ENCODE results near the gene TFDP1.

Gene TFDP1

DNA sequence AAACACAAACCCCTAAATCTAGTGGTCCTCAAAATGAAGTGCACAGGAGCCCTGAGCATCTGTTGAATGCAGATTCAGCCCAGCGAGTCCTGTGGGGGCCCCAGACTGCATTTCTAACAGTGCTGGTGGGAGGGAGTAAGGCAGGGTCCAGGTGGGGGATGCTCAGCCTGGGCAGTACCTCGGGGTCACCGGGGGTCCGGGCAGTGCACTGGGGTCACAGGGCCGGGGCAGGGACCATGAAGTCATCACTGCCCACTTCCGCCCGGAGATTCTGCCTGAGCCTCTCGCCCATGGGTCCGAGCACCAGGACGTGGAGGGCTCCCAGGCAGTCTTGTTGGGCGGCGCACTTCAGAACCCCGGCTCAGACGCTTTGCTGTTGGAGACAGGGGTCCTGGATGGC, 74.3 kb downstream of the TFDP1 start:
- H3K27ac ChIP-seq (ENCODE audit: low read depth, low read length), result no peak overlapping the region
- no peak overlapping the region for H3K9ac ChIP-seq (ENCODE audit: low read length)
- no peaks in the 10 kb centered on the region for H3K27me3 ChIP-seq (ENCODE audit: control insufficient read depth, insufficient read depth, low read length)
- no peaks in the 10 kb centered on the region for H3K4me1 ChIP-seq (ENCODE audit: control insufficient read depth, insufficient read depth, low read length)
- H3K4me3 ChIP-seq (ENCODE audit: low read length), result no peak overlapping the region
- H3K36me3 ChIP-seq (ENCODE audit: control insufficient read depth, insufficient read depth, low read length), result no peaks in the 10 kb centered on the region

DNA sequence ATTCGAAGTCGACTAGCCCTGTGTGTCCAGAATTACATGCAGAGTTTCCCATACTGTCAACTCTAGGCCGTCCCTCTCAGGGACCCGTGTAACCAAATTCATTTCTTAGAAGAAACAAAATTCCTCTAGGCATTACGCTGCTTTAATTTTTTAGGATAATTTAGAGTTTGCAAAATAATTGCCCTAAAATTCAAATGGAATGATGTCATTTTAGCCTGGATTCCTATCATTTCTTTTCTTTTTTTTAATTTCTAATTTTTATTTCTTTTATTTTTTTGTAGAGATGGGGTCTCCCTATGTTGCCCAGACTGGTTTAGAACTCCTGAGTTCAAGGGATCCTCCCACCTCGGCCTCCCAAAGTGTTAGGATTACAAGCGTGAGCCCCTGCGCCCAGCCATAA, 74.8 kb downstream of the TFDP1 start:
- Histone ChIP-seq H3K27ac (ENCODE audit: low read depth, low read length) (no peak overlapping the region), H3K4me3 (ENCODE audit: low read length) (no peak overlapping the region), H3K27me3 (ENCODE audit: control insufficient read depth, insufficient read depth, low read length) (no peaks in the 10 kb centered on the region), H3K36me3 (ENCODE audit: control insufficient read depth, insufficient read depth, low read length) (no peaks in the 10 kb centered on the region), H3K9ac (ENCODE audit: low read length) (no peak overlapping the region), H3K4me1 (ENCODE audit: control insufficient read depth, insufficient read depth, low read length) (no peaks in the 10 kb centered on the region)

DNA sequence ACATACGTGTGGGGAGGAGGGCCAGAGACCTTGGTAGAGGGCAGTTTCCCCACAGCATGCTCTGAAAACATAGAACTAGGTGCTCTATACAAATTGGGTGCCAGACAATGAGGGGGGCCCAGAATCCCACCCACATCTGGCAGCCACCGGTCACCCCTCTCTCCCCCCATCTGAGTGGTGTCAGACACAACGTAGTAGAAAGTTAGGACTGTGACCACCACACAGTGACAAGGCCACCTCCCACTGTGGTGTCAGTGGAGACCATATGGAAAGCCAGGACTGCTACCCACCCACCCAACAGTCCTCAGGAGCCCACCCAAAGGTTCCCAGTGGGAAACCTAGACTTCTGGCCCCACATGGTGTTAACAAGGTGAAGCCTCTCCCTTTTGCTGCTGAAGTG, 75.5 kb downstream of the TFDP1 start:
- Histone ChIP-seq H3K4me3 (ENCODE audit: low read length) (no peak overlapping the region), H3K9ac (ENCODE audit: low read length) (no peak overlapping the region), H3K27ac (ENCODE audit: low read depth, low read length) (no peak overlapping the region), H3K4me1 (ENCODE audit: control insufficient read depth, insufficient read depth, low read length) (no peaks in the 10 kb centered on the region), H3K36me3 (ENCODE audit: control insufficient read depth, insufficient read depth, low read length) (no peaks in the 10 kb centered on the region), H3K27me3 (ENCODE audit: control insufficient read depth, insufficient read depth, low read length) (no peaks in the 10 kb centered on the region)

DNA sequence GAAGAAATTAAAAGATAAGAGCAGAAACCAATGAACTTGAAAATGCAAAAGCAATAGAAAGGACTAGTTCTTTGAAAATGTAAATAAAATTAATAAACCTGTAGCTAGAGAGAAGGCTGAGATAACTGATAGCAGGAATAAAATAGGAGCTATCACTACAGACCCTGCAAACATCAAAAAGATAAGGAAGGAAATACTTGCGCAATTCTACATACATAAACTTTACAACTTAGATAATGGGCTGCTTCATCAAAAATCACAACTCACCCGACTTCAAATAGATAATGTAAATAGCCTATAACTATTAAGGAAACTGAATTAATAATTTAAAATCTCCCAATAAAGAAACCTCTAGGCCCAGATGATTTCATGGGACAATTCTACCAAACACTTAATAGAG, 77.0 kb downstream of the TFDP1 start:
- no peak overlapping the region for H3K9ac ChIP-seq (ENCODE audit: low read length)
- H3K36me3 ChIP-seq (ENCODE audit: control insufficient read depth, insufficient read depth, low read length), result no peaks in the 10 kb centered on the region
- no peaks in the 10 kb centered on the region for H3K4me1 ChIP-seq (ENCODE audit: control insufficient read depth, insufficient read depth, low read length)
- peaks cover 5% of the 10 kb centered on the region for H3K27me3 ChIP-seq (ENCODE audit: control insufficient read depth, insufficient read depth, low read length)
- H3K4me3 ChIP-seq (ENCODE audit: low read length), result no peak overlapping the region
- H3K27ac ChIP-seq (ENCODE audit: low read depth, low read length), result no peak overlapping the region

DNA sequence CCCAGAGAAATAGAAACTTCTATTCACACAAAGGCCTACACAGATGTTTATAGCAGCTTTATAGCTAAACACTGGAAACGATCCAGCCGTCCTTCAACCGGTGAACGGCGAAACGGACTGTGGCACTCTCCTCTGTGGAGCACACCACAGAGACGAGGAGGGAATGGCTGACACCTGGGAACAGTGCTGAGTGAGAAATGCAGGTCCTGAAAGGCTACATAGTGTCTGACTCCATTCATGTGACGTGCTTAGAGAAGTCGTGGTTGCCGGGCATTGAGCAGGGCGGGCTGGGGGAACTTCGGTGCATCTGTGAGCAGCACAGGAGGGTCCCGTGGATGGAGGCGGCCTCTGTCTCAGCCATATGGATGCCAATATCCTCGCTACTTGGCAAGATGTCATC, 79.4 kb downstream of the TFDP1 start:
- H3K27me3 ChIP-seq (ENCODE audit: control insufficient read depth, insufficient read depth, low read length), result peaks cover 5% of the 10 kb centered on the region
- H3K27ac ChIP-seq (ENCODE audit: low read depth, low read length), result no peak overlapping the region
- no peak overlapping the region for H3K9ac ChIP-seq (ENCODE audit: low read length)
- no peak overlapping the region for H3K4me3 ChIP-seq (ENCODE audit: low read length)
- no peaks in the 10 kb centered on the region for H3K36me3 ChIP-seq (ENCODE audit: control insufficient read depth, insufficient read depth, low read length)
- H3K4me1 ChIP-seq (ENCODE audit: control insufficient read depth, insufficient read depth, low read length), result no peaks in the 10 kb centered on the region

DNA sequence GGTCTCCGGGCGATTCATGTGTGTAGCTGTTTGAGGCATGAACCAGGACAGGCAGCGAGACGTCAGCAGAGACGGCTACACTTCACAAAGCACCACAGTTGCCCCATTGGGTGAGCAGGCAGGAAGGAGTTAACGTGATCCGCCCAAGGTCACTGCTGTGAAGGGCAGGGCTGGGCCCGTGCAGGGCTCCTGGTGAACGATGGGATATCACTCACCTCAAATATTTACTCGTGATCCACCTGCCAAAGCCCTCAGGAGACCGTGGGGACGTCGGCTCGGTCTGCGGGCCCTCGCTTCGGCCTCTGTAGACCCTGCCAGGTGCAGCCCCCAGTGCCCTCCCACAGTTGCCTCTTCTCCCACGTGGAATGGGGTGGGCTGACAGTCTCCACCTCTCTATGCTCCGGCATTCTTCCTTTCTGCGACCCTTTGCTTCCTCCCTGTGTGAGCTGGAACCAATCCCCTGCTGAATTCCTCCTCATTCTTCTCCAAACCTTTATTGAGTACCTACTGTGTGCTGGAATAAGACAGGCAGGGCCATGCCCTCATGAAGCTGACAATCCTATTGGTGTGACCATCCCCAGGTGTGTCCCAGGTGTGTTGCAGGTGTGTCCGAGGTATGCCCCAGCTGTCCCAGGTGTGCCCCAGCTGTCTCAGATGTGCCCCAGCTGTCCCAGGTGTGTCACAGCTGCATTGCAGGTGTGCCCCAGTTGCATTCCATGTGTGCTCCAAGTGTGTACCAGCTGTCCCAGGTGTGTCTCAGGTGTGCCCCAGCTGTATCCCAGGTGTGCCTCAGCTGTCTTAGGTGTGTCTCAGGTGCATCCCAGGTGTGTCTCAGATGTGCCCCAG, 80.4 kb downstream of the TFDP1 start:
- no peak overlapping the region for H3K4me3 ChIP-seq (ENCODE audit: low read length)
- H3K9ac ChIP-seq (ENCODE audit: low read length), result no peak overlapping the region
- H3K4me1 ChIP-seq (ENCODE audit: control insufficient read depth, insufficient read depth, low read length), result no peaks in the 10 kb centered on the region
- peaks cover 5% of the 10 kb centered on the region for H3K27me3 ChIP-seq (ENCODE audit: control insufficient read depth, insufficient read depth, low read length)
- no peaks in the 10 kb centered on the region for H3K36me3 ChIP-seq (ENCODE audit: control insufficient read depth, insufficient read depth, low read length)
- H3K27ac ChIP-seq (ENCODE audit: low read depth, low read length), result no peak overlapping the region

DNA sequence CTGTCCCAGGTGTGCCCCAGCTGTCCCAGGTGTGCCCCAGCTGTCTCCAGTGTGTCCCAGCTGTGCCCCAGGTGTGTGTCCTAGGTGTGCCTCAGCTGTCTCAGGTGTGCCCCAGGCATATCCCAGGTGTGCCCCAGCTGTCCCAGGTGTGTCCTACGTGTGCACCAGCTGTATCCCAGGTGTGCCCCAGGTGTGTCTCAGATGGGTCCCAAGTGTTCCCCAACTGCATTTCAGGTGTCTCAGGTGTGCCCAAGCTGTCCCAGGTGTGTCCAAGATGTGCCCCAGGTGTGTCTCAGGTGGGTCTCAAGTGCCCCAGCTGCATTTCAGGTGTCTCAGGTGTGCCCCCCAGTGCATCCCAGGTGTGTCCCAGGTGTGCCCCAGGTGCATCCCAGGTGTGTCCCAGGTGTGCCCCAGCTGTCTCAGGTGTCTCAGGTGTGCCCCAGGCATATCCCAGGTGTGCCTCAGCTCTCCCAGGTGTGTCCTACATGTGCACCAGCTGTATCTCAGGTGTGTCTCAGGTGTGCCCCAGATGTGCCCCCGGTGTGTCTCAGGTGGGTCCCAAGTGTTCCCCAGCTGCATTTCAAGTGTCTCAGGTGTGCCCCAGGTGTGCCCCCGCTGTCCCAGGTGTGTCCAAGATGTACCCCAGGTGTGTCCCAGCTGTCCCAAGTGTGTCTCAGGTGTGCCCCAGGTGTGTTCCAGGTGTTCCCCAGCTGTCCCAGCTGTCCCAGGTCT, 81.2 kb downstream of the TFDP1 start:
- H3K27me3 ChIP-seq (ENCODE audit: control insufficient read depth, insufficient read depth, low read length), result peaks cover 5% of the 10 kb centered on the region
- no peak overlapping the region for H3K4me3 ChIP-seq (ENCODE audit: low read length)
- no peaks in the 10 kb centered on the region for H3K36me3 ChIP-seq (ENCODE audit: control insufficient read depth, insufficient read depth, low read length)
- no peak overlapping the region for H3K9ac ChIP-seq (ENCODE audit: low read length)
- H3K27ac ChIP-seq (ENCODE audit: low read depth, low read length), result no peak overlapping the region
- H3K4me1 ChIP-seq (ENCODE audit: control insufficient read depth, insufficient read depth, low read length), result no peaks in the 10 kb centered on the region

DNA sequence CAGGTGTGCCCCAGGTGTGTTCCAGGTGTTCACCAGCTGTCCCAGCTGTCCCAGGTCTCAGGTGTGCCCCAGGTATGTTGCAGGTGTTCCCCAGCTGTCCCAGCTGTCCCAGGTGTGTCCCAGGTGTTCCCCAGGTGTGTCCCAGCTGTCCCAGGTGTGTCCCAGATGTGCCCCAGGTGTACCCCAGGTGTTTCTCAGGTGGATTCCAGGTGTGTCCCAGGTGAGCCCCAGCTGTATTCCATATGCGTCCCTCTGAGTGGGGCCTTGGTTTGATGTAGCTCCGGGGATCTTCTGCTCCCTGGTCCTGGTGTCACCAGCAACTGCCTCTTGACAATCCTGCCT, 81.7 kb downstream of the TFDP1 start:
- no peak overlapping the region for H3K4me3 ChIP-seq (ENCODE audit: low read length)
- H3K9ac ChIP-seq (ENCODE audit: low read length), result no peak overlapping the region
- H3K4me1 ChIP-seq (ENCODE audit: control insufficient read depth, insufficient read depth, low read length), result no peaks in the 10 kb centered on the region
- no peak overlapping the region for H3K27ac ChIP-seq (ENCODE audit: low read depth, low read length)
- H3K36me3 ChIP-seq (ENCODE audit: control insufficient read depth, insufficient read depth, low read length), result no peaks in the 10 kb centered on the region
- peaks cover 5% of the 10 kb centered on the region for H3K27me3 ChIP-seq (ENCODE audit: control insufficient read depth, insufficient read depth, low read length)

DNA sequence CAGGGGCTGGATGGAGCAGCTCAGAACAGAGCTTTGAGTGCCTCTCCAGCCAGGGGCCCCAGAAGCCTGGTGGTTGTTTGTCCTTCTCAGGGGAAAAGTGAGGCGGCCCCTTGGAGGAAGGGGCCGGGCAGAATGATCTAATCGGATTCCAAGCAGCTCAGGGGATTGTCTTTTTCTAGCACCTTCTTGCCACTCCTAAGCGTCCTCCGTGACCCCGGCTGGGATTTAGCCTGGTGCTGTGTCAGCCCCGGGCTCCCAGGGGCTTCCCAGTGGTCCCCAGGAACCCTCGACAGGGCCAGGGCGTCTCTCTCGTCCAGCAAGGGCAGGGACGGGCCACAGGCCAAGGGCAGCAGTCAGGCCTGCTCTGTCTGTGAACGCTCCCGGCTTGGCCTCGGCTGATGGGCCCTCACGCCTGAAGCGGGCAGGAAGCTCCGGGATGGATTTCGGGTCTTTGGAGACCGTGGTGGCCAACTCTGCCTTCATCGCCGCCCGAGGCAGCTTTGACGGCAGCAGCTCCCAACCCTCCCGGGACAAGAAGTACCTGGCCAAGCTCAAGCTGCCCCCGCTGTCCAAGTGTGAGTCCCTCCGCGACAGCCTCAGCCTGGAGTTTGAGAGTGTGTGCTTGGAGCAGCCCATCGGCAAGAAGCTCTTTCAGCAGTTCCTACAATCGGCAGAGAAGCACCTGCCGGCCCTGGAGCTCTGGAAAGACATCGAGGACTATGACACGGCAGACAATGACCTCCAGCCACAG, 82.6 kb downstream of the TFDP1 start, which contains the start of gene GRK1:
TSS of gene GRK1 (plus strand) at position 269 of the 751 bp plus-strand sequence. CDS start at position 437, 168 bp downstream.
- Histone ChIP-seq H3K9ac (ENCODE audit: low read length) (no peak within 1 kb of the TSS), H3K36me3 (ENCODE audit: control insufficient read depth, insufficient read depth, low read length) (no peaks in the 10 kb centered on the region), H3K27ac (ENCODE audit: low read depth, low read length) (no peak within 1 kb of the TSS), H3K27me3 (ENCODE audit: control insufficient read depth, insufficient read depth, low read length) (peaks cover 5% of the 10 kb centered on the region), H3K4me3 (ENCODE audit: low read length) (no peak within 1 kb of the TSS), H3K4me1 (ENCODE audit: control insufficient read depth, insufficient read depth, low read length) (no peaks in the 10 kb centered on the region)

DNA sequence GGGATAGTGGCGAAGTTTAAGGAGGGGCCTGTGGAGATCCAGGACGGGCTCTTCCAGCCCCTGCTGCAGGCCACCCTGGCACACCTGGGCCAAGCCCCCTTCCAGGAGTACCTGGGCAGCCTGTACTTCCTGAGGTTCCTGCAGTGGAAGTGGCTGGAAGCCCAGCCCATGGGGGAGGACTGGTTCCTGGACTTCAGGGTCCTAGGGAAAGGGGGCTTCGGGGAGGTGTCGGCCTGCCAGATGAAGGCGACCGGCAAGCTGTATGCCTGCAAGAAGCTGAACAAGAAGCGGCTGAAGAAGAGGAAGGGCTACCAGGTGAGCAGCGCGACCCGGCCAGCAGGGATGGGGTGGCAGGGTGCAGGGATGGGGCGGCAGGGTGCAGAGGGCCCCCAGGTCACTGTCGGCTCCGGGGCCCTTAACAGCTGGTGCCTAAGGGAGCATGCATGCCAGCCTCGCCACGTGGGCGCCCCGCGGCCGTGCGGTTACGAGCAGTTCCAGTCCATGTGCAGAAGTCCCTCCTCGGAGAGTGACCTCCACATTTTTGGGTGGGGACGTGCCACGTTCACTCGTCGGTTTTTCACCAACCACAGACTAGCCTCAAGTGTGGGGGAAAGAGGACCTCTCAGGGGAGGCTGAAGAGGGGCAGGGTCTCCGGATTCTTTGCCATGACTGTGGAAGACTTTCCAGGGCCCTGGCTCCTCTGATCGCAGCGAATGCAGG, 83.4 kb downstream of the TFDP1 start:
- Histone ChIP-seq H3K9ac (ENCODE audit: low read length) (no peak overlapping the region), H3K36me3 (ENCODE audit: control insufficient read depth, insufficient read depth, low read length) (no peaks in the 10 kb centered on the region), H3K27me3 (ENCODE audit: control insufficient read depth, insufficient read depth, low read length) (peaks cover 5% of the 10 kb centered on the region)

DNA sequence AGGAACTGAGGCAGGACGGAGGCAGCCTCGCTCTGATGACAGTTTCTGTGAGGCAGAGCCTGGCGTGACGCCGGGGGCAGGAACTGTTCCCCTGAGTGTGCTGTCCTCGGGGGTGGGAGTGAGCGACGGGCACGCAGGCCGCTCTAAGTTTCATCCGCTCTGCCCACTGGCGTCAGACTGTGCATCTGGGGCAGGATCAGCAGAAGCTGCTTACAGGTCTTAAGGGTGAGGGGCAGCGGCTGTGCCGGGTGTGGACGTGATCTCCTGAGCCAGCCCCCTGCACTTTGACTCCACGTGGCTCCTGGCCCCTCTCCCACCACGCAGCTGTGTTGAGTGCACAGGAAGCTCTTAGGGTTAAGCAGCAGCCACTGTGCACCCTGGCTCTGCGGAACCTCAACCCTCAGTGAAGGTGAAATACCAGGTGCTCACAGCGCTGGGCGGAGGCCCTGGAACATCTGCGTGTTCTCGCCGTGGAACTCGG, 84.0 kb downstream of the TFDP1 start:
- Histone ChIP-seq H3K4me1 (ENCODE audit: control insufficient read depth, insufficient read depth, low read length) (no peaks in the 10 kb centered on the region), H3K27ac (ENCODE audit: low read depth, low read length) (no peak overlapping the region), H3K36me3 (ENCODE audit: control insufficient read depth, insufficient read depth, low read length) (no peaks in the 10 kb centered on the region), H3K4me3 (ENCODE audit: low read length) (no peak overlapping the region), H3K27me3 (ENCODE audit: control insufficient read depth, insufficient read depth, low read length) (peaks cover 5% of the 10 kb centered on the region), H3K9ac (ENCODE audit: low read length) (no peak overlapping the region)

More for the DNA sequence above, 83.4 kb downstream of the TFDP1 start:
- no peak overlapping the region for H3K4me3 ChIP-seq (ENCODE audit: low read length)
- no peaks in the 10 kb centered on the region for H3K4me1 ChIP-seq (ENCODE audit: control insufficient read depth, insufficient read depth, low read length)
- no peak overlapping the region for H3K27ac ChIP-seq (ENCODE audit: low read depth, low read length)
